HG02642 (cell line): ENCODE measurements around the gene CENPL.
A peak's percentile ranks its signal among the peaks of the same experiment; 100 is the strongest.
"Not testable (repeated sequence)": the region's sequence is repeated elsewhere in the genome, so short reads cannot be mapped to it uniquely, and the experiment has no call there.

Source experiments
- ATAC-seq: cut with Tn5 transposase; IDR thresholded peaks from one replicate; pipeline ENCODE4 v1.9.1; 2021; ENCODE audit warnings: mild to moderate bottlenecking; ENCODE audit not compliant: unreplicated experiment, poor library complexity

Gene CENPL

DNA sequence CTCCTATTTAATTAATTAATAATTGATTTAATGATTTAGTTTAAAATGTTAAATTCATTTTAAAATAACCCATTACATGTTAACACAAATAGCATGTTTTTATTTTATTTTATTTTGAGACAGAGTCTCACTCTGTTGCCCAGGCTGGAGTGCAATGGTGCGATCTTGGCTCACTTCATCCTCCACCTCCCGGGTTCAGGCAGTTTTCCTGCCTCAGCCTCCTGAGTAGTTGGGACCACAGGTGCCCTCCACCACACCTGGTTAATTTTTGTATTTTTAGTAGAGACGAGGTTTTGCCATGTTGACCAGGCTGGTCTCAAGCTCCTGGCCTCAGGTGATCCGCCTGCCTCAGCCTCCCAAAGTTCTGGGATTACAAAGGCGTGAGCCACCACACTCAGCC, 34.9 kb upstream of the CENPL start:
- ATAC-seq = not testable (repeated sequence)

DNA sequence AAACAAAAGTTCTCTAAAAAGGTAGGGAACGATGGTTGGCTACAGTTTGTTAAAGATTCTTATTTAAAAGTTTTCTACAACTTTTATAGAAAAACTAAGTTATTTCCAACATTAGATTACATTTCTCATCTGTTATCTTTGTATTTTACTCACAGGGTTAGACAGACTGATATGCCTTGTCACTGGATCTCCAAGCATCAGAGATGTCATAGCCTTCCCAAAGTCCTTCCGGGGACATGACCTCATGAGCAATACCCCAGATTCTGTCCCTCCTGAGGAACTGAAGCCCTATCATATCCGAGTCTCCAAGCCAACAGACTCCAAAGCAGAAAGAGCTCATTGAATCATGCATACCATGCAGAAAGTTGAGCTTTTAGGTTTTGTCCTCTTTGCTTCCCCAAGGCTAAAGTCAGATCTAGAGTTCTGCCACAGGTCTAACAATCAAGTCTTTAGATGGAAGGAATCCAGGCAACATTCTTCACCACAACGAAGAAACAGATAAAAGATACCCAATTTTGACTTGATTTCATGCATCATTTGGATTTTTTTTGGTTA, 32.8 kb upstream of the CENPL start:
- no peak for ATAC-seq

GRCh38 chr1:173856903-173857302, 32.2 kb upstream of the CENPL start:
- ATAC-seq = no peak

- ATAC-seq = no peak
Observed at GRCh38 chr1:173856014-173856413, 31.3 kb upstream of the CENPL start.

DNA sequence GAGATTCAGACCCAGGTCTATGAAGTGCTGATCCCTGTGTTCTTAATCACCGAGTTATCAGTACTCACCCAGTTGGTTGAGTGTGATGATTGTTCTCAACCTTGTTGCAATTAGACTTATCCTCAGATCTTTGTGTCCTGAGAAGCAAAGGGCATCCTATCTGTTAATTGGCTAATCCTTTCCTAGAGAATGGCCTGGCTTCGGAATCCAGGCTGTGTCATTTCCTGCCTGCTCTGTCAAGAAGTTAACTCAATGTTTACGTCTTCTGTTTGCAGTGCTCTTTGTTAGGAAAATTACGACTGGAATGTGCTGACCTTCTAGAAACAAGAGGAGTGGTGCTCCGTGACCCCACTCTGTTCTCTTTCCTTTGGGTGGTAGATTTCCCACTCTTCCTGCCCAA, 28.4 kb upstream of the CENPL start:
- ATAC-seq = no peak

- ATAC-seq = no peak
Observed at GRCh38 chr1:173852105-173852504, 27.4 kb upstream of the CENPL start.

DNA sequence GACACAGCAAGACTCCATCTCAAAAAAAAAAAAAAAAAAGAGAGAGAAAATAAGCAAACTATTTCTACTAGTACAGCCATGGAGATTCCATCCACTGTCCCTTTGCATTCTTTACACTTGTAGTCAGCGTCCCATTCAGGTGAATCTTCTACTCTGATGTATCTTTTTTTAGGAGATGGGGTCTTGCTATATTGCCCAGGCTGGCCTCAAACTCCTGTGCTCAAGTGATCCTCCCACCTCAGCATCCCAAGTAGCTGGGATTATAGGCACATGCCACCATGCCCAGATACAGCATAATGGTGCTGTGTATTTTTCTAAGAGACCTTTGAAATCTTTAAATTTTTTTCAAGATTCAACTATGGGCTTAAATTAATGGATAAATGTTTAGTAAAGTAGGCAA, 8.1 kb upstream of the CENPL start:
- ATAC-seq = no peak

- ATAC-seq = no peak
Observed at GRCh38 chr1:173827611-173828010, 2.9 kb upstream of the CENPL start.

DNA sequence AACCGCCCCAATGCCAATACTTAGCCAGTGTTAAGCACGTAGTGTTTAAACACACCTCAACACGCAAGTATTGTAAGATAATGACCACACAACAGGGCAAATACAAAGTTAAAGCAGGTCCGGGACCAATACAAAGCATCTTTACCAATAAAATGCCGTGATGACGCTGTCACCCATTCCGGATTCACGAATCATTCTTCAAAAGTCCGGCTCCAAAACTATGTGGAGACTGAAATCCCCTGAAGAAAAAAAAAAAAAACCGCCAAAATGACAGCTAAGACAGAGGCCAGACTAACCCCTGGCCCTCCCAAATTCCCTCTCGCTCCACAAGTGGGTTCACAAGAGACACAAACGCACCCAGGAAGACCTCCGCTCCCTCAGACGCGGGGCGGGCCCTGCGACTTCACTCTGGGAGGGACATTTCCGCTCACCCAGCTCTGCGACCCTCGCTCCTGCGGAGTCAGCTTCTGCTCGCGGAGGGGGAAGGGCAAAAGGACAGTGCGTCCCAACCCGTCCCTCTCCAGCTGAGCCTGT, 835 bp downstream of the CENPL start:
- ATAC-seq = peak; percentile 53

GRCh38 chr1:173821680-173822079, 3.0 kb downstream of the CENPL start:
- no peak for ATAC-seq

DNA sequence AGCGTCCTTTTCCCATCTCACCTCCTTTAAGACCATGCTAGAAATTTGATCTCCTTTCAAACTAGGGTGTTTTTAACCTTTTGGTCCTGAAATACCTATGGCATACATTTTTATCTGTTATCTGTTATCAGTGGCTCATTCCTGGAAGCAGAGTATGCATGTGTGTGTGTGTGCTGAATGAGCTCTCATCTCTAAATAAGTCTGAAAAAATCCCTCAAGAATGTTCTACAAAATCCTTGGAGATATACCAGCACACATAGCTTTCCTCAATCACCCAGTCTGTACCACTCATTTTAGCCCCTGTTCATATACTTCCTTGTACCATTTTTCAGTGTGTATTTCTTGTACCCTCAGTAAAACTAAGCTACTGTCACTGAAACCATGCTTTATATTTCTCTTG, 6.2 kb downstream of the CENPL start:
- ATAC-seq = no peak

DNA sequence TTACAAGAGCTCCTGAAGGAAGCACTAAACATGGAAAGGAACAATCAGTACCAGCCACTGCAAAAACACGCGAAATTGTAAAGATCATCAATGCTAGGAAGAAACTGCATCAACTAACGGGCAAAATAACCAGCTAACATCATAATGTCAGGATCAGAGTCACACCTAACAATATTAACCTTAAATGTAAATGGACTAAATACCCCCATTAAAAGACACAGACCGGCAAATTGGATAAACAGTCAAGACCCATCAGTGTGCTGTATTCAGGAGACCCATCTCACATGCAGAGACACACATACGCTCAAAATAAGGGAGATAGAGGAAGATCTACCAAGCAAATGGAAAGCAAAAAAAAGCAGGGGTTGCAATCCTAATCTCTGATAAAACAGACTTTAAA, 11.0 kb downstream of the CENPL start:
- ATAC-seq = not testable (repeated sequence)

GRCh38 chr1:173802961-173803360, 21.7 kb downstream of the CENPL start:
- no peak for ATAC-seq

GRCh38 chr1:173799995-173800394, 24.7 kb downstream of the CENPL start:
- not testable (repeated sequence) for ATAC-seq

DNA sequence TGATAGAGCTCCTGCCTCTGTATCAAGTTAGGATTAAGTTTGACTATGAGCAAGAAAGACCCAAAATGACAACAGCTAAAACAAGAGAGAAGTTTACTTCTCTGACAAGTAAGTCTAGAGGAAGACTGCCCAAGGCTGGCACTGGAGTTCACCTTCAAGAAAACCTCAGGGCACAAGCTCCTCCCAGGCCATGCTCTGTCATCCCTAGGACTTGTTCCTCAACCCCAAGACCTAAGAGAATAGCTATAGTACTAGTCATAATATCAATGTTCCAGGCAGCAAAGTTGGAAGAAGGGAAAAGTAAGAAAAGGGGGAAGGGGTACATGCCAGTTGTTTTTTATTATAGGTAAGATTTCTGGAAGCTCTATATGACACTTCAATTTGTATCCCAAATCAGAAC, 26.6 kb downstream of the CENPL start:
- no peak for ATAC-seq

- no peak for ATAC-seq
Observed at GRCh38 chr1:173789841-173790240, 34.8 kb downstream of the CENPL start.

DNA sequence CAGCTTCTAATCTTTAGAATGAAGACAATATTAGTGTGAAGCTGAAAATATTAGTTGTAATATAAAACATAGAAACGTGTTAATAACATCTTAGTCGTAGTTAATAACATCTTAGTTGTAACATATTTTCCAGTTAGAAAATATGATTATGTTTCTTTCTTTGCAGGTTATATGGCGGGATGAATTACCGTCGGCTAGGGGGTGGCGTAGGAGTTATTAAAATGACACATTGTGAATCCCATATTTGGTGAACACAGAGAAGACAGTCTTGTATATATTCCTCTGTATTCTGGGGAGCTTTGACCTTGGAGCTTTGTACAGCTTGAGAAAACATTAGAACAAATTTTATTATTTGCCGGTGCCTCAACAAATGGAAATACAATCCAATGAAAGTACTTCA, 39.7 kb downstream of the CENPL start:
- no peak for ATAC-seq

- ATAC-seq = no peak
Observed at GRCh38 chr1:173779936-173780335, 44.7 kb downstream of the CENPL start.

DNA sequence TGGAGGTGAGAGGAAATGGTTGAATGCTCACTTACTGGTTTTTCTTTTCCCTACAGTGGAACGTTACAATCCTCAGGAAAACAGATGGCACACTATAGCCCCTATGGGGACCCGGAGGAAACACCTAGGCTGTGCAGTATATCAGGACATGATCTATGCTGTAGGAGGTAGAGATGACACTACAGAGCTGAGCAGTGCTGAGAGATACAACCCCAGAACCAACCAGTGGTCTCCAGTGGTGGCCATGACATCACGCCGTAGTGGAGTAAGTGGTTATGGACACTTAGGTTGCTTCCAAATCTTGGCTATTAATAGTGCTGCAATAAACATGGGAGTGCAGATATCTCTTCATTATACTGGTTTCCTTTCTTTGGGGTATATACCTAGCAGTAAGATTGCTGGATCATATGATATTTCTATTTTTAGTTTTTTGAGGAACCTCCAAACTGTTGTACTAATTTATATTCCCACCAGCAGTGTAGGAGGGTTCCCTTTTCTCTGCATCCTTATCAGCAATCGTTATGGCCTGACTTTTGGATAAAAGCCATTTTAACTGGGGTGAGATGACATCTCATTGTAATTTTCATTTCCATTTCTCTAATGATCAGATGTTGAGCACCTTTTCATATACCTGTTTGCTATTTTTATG, 49.0 kb downstream of the CENPL start:
- ATAC-seq = no peak

- no peak for ATAC-seq
Observed at GRCh38 chr1:173771560-173771959, 53.1 kb downstream of the CENPL start.

- ATAC-seq = not testable (repeated sequence)
Observed at GRCh38 chr1:173770330-173770729, 54.4 kb downstream of the CENPL start.

DNA sequence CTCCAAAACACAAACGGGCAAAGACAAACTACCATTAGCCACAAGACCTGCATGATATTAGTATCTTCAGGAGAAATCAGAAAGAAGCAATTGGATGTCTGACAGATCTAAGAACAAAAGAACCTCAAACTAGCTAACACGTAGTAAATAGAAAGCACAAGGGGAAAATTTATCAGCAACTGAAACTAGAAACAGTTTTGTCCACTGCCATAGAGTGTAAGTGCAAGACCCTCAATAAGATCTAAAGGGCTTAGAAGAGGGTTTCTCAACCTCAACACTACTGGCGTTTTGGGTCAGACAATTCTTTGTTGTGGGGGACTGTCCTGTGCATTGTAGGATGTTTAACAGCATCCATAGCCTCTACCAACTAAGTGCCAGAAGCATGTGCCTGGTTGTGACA, 55.9 kb downstream of the CENPL start:
- ATAC-seq = no peak
